KBM-7 (cell line): ENCODE measurements around the gene KRT32.
"Not testable (repeated sequence)": the region's sequence is repeated elsewhere in the genome, so short reads cannot be mapped to it uniquely, and the experiment has no call there.

ENCODE experiments used
- DNase-seq: peaks from one replicate; pipeline ENCODE4 v3.0.0-alpha.2; 2015
- in situ Hi-C: fragments of 300-500 bp; cut with MboI; formaldehyde crosslinking; loops from 2 replicates; pipeline ENCODE4 v1.14.3; 2020; ENCODE audit warnings: low sequenced_read_pairs, low pct_unique_long_range_greater_than_20kb, mixed read lengths

Gene KRT32

DNA sequence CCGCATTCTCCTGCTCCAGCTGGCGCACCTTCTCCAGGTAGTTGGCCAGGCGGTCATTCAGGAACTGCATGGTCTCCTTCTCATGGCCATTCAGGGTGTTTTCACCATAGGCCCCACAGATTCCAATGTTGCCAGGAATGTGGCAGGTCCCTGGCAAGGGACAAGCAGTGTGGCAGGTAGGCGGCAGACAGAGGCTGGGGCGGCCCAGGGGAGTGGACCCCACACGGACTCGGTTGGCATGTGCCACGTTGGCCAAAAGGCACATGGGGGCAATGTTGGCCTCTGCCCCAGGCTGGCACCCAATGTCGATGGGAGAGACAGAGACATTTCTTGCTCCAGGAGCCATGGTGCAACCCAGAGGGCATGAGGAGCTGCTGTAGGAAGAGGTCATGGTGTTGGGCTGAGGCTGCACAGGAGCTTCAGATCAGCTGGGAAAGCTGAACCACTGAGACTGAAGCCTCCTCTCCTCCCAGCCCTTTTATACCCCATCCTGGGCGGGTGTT is 26.6 kb downstream of the KRT32 start, which contains the start of gene KRT38:
Gene KRT38, minus strand, starts transcription at position 453 of the 503 bp plus-strand sequence. Its CDS starts 62 bp downstream, at position 391.
- in situ Hi-C loops, result no loop called here

GRCh38 chr17:41439375-41439774 is 27.8 kb downstream of the KRT32 start:
- no peak for DNase-seq
- in situ Hi-C loops, result no loop called here

More for the DNA sequence above, 26.6 kb downstream of the KRT32 start, which contains the start of gene KRT38:
- no peak for DNase-seq

- no peak for DNase-seq
Observed at GRCh38 chr17:41437769-41438168, 29.4 kb downstream of the KRT32 start.

GRCh38 chr17:41437254-41437653 is 29.9 kb downstream of the KRT32 start:
- in situ Hi-C loops, result no loop called here
- DNase-seq, result no peak

More at GRCh38 chr17:41437769-41438168, 29.4 kb downstream of the KRT32 start:
- in situ Hi-C loops, result no loop called here

DNA sequence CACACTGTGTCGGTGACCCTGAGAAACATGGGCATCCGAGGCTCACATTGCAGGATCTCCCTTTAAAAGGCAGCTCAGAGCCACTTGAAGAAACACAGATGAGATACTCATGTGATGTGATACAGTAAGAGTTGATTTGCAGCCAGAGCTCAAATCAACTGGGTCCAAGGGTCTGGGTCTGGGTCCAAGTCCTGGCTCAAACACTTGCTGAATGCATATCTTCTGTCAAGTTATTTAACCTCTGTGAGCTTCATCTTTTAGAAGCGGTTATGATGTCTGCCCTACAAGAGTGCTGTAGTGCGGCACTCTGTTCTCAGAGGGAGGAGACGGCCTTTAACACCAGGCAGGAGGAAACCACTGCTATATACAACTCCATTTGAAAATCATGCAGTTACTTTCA is 32.8 kb downstream of the KRT32 start:
- in situ Hi-C loops, result no loop called here
- no peak for DNase-seq

DNA sequence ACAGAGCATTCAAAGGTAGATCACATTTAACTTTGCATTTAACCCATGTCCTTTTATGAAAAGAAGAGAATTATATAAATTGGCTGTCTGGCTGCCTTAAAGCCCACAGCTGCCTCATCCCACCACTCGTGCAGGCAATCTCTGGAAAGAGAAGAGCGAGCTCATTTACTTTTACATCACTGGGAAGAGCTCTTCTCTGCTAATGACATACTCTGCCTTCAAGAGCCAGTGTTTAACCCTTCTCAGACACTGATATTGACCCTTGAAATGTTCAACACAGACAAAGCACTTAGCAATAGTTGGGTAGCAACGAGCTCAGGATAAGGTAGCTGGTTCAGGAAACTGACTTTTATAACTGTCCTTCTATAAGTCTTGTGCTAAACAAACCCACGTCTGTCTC is 33.2 kb downstream of the KRT32 start:
- in situ Hi-C loops, result no loop called here
- no peak for DNase-seq

GRCh38 chr17:41433586-41433985 is 33.6 kb downstream of the KRT32 start:
- in situ Hi-C loops, result no loop called here

GRCh38 chr17:41430376-41430775 is 36.8 kb downstream of the KRT32 start:
- in situ Hi-C loops, result not testable (repeated sequence)

More at GRCh38 chr17:41433586-41433985, 33.6 kb downstream of the KRT32 start:
- DNase-seq, result no peak

DNA sequence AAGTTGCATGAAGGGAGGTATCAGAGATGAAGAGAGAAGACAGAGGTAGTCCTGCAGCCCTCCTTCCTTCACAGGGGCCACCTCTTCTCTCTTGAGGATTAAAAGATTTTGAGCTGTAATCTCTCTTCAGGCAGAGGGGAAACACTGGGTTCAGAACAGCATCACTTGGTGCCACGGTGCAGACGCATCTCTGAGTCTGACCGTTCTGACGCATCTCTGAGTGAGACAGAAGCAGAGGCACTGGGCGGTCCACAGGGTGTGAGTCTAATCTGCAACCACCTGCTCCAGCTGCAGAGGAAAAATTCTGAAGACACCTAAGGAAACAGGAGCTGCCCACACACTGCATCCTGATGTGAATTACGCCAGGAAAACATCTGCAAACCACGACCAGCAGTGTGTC is 37.5 kb downstream of the KRT32 start:
- no peak for DNase-seq
- in situ Hi-C loops, result no loop called here

More at GRCh38 chr17:41430376-41430775, 36.8 kb downstream of the KRT32 start:
- DNase-seq, result not testable (repeated sequence)

DNA sequence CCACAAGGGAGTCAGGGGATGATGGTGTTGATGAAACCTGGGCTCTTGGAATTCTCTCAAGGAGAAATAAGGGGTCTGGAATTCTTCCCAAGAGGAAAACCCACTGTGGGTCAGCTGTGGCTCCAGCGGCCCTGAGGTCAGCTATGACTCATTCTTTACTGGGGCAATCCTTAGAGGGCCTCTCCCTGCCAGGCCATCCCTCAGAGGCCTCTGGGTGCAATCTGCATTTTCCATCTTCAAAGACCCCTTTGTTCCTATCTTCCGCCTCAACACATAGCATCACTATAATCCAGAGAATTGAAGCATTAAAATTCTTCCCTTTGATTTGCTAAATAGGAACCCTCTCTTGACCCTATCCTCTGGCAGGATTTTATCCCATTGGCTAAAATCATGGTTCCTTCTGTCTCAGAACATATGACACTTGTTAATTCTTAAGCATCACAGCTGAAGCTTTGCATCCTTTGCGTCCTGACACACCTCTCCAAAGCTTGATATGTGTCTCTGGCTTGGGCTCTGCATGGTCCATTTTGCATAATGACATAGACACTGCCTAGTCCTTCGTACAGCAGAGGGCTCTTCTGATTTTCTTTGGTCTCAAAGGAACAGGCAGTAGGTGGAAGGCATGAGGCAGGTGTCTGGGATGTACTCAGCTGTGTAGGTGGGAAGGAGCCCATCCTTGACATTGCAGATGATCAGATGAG is 38.4 kb downstream of the KRT32 start:
- in situ Hi-C loops, result no loop called here
- no peak for DNase-seq

DNA sequence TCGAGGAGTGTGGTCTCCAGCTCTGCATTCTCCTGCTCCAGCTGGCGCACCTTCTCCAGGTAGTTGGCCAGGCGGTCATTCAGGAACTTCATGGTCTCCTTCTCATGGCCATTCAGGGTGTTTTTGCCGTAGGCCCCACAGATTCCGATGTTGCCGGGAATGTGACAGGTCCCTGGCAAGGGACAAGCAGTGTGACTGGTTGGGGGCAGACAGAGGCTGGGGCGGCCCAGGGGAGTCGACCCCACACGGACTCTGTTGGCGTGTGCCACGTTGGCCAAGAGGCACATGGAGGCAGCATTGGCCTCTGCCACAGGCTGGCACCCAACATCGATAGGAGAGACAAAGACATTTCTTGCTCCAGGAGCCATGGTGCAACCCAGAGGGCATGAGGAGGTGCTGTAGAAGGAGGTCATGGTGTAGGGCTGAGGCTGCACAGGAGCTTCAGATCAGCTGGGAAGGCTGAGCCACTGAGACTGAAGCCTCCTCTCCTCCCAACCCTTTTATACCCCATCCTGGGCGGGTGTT is 43.0 kb downstream of the KRT32 start, which contains the start of gene KRT37:
Gene KRT37, minus strand, starts transcription at position 475 of the 525 bp plus-strand sequence. Its CDS starts 62 bp downstream, at position 413.
- DNase-seq, result no peak
- in situ Hi-C loops, result no loop called here

- DNase-seq, in situ Hi-C loops: not testable (repeated sequence)
Observed at GRCh38 chr17:41422586-41422985, 44.6 kb downstream of the KRT32 start.

- DNase-seq, result no peak
- in situ Hi-C loops, result no loop called here
Observed at GRCh38 chr17:41421617-41422016, 45.6 kb downstream of the KRT32 start.

- in situ Hi-C loops, result no loop called here
- DNase-seq, result no peak
Observed at GRCh38 chr17:41421116-41421515, 46.1 kb downstream of the KRT32 start.

- no peak for DNase-seq
- in situ Hi-C loops, result no loop called here
Observed at GRCh38 chr17:41420134-41420533, 47.1 kb downstream of the KRT32 start.

- in situ Hi-C loops, result no loop called here
- no peak for DNase-seq
Observed at GRCh38 chr17:41419716-41420115, 47.5 kb downstream of the KRT32 start.

DNA sequence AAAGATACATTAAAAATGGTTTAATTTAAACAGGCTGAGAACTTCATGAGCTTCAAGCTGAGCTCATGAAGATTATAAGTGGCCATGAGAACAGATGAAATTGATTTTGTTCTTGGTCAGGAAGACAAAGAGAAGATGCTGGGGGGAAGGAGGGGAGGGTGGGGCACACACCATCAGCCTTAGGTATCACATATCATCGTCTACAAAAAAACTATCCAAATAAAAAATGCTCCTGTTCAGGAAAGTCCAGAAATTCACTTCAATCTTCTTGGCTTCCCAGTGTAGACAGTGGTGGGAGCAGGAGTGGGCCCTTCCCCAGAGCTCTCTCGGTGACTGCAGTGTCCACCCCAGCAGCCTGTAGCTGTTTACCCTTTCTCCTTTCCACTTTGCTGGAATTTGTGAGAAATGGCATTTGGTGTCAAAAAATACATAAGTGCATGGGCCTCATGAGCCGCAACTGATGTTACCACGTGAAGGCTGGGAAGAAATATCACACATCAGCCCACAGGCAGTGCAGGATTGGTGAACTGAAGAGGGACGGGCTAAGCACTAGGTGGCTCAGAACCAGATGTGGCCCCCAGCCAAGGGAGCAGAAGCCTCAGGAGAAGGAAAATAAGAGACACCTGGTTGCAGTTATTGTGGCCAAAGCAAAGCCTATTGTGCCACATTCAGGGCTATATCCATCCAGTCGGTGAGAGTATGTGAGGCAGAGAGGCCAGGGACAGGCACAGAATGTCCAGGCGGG is 48.9 kb downstream of the KRT32 start:
- in situ Hi-C loops, result no loop called here
- DNase-seq, result no peak

DNA sequence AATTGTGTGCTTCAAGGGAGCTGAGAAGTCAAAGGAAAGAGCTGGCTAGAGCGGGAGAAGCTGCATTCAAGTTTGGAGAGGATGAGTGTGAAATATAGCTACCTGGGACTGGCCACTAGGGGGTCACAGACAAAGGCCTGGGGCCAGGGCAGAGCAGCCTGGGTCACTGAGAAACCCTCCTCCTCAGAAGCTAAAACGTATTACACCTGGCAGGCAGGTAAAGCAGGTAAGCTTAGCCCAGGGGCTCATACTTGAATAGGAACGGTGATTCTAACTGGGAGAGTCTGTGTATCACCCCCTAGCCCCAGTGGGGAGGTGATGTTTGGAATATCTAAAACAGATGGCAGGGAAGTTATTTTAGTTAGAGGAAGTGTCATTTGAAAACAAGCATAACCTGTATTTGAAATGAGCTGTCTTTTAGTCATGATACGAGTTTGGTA is 49.6 kb downstream of the KRT32 start:
- DNase-seq, result peak; percentile 1
- in situ Hi-C loops, result no loop called here

DNA sequence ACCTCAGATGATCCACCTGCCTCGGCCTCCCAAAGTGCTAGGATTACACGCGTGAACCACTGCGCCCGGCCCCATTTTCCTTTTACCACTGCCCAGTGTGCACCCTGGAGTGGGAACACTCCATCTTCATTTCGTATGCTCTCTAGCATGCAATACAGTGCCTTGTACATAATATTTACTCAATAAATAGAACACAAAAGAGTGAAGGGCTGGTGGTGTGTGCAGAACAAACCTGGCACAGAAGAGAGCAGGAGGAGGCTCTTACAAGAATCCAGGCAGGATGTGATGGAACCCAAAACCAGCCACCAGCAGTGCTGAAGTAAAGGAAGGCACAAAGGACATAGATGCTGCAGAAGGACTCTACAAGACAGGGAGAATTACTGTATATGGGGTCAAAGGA is 50.1 kb downstream of the KRT32 start:
- DNase-seq, result no peak
- in situ Hi-C loops, result no loop called here

DNA sequence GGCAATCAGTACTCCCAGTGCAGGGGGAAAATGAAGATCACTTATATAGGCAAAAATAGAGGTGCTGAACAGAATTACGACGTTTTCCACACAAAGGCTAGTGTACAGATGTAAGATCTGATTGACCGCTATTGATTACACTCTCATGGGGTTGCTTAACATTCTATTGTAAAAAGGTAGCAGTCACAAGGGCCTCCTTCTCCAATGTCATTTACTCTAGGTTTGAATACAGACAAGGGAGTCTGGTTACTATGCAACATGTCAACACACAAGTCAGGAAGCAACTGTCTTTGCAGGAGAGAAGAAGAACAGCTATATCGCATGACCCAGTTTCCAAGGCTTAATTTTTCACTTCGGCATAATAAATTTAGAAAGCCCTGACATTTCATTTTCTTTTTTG is 50.7 kb downstream of the KRT32 start:
- in situ Hi-C loops, result no loop called here
- DNase-seq, result no peak
